Measurements from ENCODE around the gene RALGPS1. TPM values are rescaled to one million over a fixed set of nuclear protein-coding genes. Genes with fewer than 3 reads are reported as not detected.

The RALGPS1 gene
- polyA plus RNA-seq, 1 experiment = 1.7 TPM

GRCh38 chr9:127097683-127098082 lies 183.1 kb downstream of the RALGPS1 start:
- ChIA-PET POLR2A (no interaction called here), CTCF (interaction anchor here (0.7 kb wide), 1 partner anchor 475 kb away, joined by 3 read pairs; no protein-coding TSS in a partner anchor)
- peaks cover 6% of the 10 kb centered on the region for H3K36me3 ChIP-seq (ENCODE audit: control insufficient read depth, insufficient read depth, low read length)
- TF ChIP-seq CTCF (IDR thresholded peaks at IDR 0.05; ENCODE audit: insufficient read depth, low read depth, low read length) = no peak
- no peak overlapping the region for H3K4me3 ChIP-seq (ENCODE audit: low read depth, low read length)
- H3K27me3 ChIP-seq (ENCODE audit: control insufficient read depth, insufficient read depth, low read length) = no peaks in the 10 kb centered on the region
- DNase-seq (ENCODE audit: low read depth) = no peak

GRCh38 chr9:127098916-127099553 lies 184.5 kb downstream of the RALGPS1 start:
- H3K4me3 ChIP-seq (ENCODE audit: low read depth, low read length) = no peak overlapping the region
- no peaks in the 10 kb centered on the region for H3K27me3 ChIP-seq (ENCODE audit: control insufficient read depth, insufficient read depth, low read length)
- peaks cover 6% of the 10 kb centered on the region for H3K36me3 ChIP-seq (ENCODE audit: control insufficient read depth, insufficient read depth, low read length)
- no peak for TF ChIP-seq CTCF (IDR thresholded peaks at IDR 0.05; ENCODE audit: insufficient read depth, low read depth, low read length)
- ChIA-PET POLR2A (no interaction called here), CTCF (no interaction called here)
- no peak for DNase-seq (ENCODE audit: low read depth)

- no peaks in the 10 kb centered on the region for H3K27me3 ChIP-seq (ENCODE audit: control insufficient read depth, insufficient read depth, low read length)
- no peak for DNase-seq (ENCODE audit: low read depth)
- ChIA-PET CTCF (no interaction called here), POLR2A (no interaction called here)
- H3K36me3 ChIP-seq (ENCODE audit: control insufficient read depth, insufficient read depth, low read length) = peaks cover 6% of the 10 kb centered on the region
- H3K4me3 ChIP-seq (ENCODE audit: low read depth, low read length) = no peak overlapping the region
- TF ChIP-seq CTCF (IDR thresholded peaks at IDR 0.05; ENCODE audit: insufficient read depth, low read depth, low read length) = no peak
Observed at GRCh38 chr9:127099664-127100063, 185.1 kb downstream of the RALGPS1 start.

GRCh38 chr9:127102176-127102575 lies 187.6 kb downstream of the RALGPS1 start:
- no peak for DNase-seq (ENCODE audit: low read depth)
- Histone ChIP-seq H3K4me3 (ENCODE audit: low read depth, low read length) (no peak overlapping the region), H3K36me3 (ENCODE audit: control insufficient read depth, insufficient read depth, low read length) (peaks cover 6% of the 10 kb centered on the region), H3K27me3 (ENCODE audit: control insufficient read depth, insufficient read depth, low read length) (no peaks in the 10 kb centered on the region)
- ChIA-PET CTCF (interaction anchor here (0.7 kb wide), 1 partner anchor 12 kb away, joined by 3 read pairs; no protein-coding TSS in a partner anchor), POLR2A (no interaction called here)
- no peak for TF ChIP-seq CTCF (IDR thresholded peaks at IDR 0.05; ENCODE audit: insufficient read depth, low read depth, low read length)

- TF ChIP-seq CTCF (IDR thresholded peaks at IDR 0.05; ENCODE audit: insufficient read depth, low read depth, low read length) = no peak
- Histone ChIP-seq H3K27me3 (ENCODE audit: control insufficient read depth, insufficient read depth, low read length) (no peaks in the 10 kb centered on the region), H3K4me3 (ENCODE audit: low read depth, low read length) (no peak overlapping the region), H3K36me3 (ENCODE audit: control insufficient read depth, insufficient read depth, low read length) (peaks cover 8% of the 10 kb centered on the region)
- ChIA-PET POLR2A (no interaction called here), CTCF (interaction anchor here (0.5 to 0.7 kb wide), 3 partner anchors 9 to 105 kb away, joined by 3 read pairs; no protein-coding TSS in a partner anchor)
- no peak for DNase-seq (ENCODE audit: low read depth)
Observed at GRCh38 chr9:127102788-127103187, 188.2 kb downstream of the RALGPS1 start.

Measured in BJ (cell line).